HG03575 (cell line): Measurements from ENCODE around the gene FNIP1.
A peak's percentile ranks its signal among the peaks of the same experiment; 100 is the strongest.
"Not testable (repeated sequence)": the region's sequence is repeated elsewhere in the genome, so short reads cannot be mapped to it uniquely, and the experiment has no call there.

ENCODE experiments used
- ATAC-seq: cut with Tn5 transposase; IDR thresholded peaks from one replicate; pipeline ENCODE4 v1.9.1; 2021; ENCODE audit not compliant: unreplicated experiment, insufficient number of reproducible peaks, low FRiP score; ENCODE audit errors: extremely low read depth

Gene FNIP1

DNA sequence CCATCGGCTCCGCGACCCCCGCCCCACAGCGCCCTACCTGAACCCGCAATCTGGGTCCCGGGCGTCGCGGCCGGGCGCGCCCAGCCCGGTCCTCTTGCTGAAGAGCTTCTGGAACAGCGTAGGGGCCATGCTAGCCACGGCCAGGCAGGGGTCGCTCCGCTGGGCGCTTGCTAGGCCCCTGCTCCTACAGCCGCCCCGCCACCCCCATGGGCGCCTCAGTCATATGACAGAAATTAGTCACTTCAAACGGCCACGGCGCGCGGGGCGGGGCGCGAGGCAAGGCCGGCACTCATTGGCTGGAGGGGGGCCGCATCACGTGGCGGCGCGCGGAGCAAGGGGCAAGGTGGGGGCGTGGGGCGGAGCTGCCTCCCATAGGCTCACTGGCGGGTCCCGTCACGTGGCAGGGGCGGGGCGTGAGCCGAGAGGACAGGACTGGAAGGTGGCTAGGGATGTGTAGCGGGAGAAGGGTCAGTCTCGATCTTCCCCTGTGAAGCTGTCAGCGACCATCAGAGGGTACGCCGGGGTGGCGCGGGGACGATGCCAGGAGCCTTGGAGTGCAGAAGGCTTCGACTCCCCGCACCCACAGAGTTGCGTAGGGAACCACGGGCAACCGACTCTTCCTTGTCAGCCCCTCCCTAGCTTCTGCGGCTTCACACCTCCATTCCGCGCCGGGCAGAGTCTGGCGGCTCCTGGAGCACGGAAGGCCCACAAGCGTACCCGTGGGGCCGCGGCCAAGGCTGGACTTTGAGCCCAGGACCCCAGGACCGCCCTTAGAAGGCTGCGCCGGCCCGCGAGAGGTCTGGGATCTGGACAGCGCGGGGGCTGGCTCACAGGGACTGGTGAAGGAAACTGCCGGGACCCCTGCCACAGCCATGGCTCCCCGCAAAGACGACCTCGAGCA is at the start of gene FNIP1:
FNIP1 (minus strand) TSS at position 225 of the 901 bp plus-strand sequence; CDS start at position 129, 96 bp downstream.
- ATAC-seq: peak; percentile 63

DNA sequence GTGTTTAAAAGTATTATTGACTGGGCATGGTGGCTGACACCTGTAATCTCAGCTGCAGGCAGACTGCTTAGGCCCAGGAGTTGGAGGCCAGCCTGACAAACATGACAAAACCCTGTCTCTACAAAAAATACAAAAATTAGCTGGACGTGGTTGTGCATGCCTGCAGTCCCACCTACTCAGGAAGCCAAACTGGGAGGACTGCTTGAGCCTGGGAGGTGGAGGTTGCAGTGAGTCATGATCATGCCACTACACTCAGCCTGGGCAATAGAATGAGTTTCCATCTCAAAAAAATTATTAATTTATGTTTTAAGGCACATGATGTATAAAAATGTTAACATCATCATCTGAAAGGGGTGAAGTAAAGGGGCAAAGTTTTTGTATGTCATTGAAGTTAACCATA is 49.7 kb upstream of the FNIP1 start:
- no peak for ATAC-seq

DNA sequence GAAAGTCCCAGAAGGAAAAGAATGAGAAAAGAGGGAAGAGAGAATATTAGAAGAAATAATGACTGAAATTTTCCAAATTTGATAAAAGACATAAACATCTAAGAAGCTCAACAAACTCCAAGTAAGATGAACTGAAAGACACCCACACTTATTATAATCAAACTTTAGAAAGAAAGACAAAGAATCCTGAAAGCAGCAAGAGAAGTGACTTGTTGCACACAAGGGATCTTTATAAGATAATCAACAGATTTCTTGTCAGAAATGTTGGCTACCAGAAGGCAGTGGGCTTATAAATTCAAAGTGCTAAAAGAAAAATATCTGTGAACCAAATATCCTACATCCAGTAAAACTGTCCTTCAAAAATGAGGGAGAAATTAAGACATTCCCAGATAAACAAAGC is 49.0 kb upstream of the FNIP1 start:
- ATAC-seq: no peak

DNA sequence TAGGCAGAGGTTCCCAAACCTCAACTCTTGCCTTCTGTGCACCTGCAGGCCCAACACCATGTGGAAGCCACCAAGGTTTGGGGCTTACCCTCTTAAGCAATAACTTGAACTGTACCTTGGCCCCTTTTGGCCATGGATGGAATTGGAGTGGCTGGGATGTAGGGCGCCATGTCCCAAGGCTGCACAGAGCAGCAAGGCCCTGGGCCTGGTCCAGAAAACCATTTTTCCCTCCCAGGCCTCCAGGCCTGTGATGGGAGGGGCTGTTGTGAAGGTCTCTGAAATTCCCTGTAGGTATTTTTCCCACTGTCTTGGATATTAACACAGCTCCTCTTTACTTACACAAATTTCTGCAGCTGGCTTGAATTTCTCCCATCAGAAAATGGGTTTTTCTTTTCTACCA is 46.2 kb upstream of the FNIP1 start:
- not testable (repeated sequence) for ATAC-seq

DNA sequence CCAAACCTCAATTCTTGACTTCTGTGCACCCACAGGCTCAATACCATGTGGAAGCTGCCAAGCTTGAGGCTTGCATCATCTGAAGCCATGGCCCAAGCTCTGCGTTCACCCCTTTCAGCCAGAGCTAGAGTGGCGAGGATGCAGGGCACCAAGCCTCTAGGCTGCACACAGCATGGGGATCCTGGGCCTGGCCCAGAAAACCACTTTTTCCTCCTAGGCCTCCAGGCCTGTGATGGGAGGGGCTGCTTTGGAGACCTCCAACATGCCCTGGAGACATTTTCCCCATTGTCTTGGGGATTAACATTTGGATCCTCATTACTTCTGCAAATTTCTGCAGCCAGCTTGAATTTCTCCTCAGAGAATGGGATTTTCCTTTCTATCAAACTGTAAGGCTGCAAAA is 35.9 kb upstream of the FNIP1 start:
- ATAC-seq: not testable (repeated sequence)

DNA sequence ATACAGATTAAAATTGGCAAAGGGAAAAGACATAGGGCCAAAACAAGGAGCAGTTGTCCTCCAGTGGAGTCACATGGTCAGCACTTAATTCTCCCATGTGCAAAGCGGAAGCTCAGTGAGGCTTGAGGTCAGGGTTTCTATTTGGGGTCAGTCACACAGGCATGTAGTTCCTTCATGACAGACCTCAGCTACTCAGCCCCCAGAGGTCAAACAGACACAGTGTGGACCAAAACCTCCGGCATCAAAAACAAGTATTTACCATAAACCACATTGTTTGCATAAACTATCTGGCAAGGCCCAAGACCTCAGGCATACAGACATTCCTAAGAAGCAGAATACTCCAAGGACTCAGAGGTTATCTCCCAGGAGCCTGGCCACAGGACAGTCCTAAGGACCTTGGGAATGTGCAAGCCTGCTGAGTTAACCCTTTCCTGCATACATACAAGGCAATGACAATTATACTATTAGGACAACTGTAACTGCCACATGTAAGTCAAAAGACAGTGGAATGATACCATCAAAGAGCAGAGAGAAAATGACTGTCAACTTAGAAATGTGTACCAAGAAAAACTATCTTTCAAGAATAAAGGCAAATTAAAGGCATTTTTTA is 28.7 kb upstream of the FNIP1 start:
- no peak for ATAC-seq

DNA sequence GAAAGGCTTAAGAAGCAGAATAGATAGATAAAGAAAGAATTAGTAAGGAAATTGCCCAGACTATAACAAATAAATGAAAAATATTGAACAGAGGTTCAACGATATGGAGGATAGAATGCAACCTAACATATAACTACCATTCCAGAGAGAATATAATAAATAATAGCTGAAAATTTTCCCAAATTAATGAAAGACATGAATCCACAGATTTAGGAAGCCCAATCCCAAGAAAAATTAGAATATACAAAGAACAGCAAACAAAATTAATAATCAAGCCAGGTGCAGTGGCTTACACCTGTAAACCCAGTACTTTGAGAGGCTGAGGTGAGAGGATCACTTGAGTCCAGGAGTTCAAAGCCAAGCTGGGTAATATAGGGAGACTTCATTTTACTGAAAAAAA is 27.8 kb upstream of the FNIP1 start:
- no peak for ATAC-seq

DNA sequence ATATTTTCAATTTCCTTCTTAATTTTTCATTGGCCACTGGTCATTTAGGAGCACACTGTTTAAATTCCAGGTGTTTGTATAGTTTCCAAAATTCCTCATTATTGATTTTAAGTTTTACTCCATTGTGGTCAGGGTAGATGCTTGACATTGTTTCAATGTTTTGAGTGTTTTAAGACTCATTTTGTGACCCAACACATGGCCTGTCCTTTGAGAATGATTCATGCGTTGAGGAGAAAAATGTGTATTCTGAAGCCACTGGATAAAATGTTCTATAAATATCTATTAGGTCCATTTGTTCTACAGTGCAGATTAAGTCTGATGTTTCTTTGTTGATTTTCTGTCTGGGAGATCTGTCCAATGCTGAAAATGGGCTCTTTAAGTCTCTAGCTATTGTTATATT is 24.4 kb upstream of the FNIP1 start:
- ATAC-seq: no peak

DNA sequence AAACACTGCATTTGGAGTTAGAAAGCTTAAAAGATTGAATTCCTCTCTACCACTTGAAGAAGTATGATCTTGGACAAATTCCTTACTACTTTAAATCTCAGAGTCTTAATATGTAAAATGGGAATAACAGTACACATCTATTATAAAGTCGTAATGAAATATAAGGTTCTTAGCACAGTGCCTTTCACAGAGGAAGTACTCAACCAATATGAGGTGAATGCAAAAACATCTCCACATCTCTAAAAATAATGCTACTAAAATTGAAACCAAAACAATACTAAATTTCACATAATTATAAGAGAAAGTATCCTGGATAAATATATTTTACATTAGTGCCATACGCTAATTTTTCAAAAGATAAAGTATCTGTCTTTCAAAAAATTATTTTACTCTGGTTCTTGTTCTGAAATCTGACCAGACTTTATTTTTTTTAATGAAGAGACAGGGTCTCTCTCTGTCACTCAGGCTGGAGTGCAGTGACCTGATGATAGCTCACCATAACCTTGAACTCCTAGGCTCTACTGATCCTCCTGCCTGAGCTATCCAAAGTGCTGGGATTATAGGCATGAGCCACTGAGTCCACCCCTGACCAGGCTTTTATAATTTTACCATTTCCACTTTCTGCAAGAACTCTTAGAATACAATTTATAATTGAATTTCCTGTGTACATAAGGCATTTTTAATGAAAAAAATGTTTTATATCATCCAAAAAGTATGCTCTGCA is 21.3 kb upstream of the FNIP1 start:
- ATAC-seq: no peak

DNA sequence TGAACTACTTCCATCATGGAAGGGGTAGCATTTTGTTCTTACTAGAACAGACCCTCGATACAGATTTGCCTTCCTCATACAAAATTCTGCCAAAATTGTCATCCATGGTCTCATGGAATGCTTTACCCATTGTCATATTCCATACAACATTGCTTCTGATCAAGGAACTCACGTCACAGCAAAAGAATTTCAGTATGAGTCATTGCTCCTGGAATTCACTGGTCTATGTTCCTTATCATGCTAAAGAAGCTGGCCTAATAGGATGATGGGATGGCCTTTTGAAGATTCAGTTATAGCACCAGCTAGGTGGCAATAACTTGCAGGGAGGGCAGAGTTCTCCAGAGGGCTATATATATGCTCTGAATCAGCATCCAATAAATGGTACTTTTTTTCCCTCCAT is 18.2 kb upstream of the FNIP1 start:
- ATAC-seq: no peak

DNA sequence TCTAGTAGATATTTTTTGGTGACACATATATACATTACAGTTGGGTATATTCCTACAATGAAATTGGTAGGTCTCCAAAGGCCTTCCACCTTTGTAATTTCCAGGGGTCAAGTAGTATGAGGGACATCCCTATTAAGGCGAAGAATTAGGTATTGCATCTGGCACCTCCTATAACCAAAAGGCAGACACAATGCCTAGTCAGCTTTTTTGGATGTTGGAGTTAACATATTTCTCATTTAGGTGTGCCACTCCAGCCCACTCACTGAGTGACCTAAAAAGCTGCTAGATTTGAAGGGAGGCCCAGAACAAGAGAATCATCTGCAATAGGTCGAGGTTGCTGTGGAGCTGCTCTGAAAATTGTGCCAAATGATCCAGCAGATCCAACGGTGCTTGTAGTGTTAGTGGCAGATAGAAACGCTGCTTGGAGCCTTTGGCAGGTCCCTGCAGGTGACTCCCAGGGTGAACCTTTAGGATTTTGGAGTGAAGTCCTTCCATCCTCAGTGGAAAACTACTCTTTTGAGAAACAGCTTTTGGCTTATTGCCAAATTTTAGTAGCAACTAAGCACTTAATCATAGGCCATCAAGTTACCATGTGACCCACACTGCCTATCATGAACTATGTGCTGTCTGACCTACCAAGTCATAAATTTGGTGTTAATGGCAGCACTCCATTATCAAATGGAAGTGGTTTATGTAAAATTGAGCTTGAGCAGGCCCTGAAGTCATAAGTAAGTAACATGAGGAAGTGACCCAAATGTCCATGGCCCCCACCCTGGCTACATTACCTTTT is 15.7 kb upstream of the FNIP1 start:
- no peak for ATAC-seq

DNA sequence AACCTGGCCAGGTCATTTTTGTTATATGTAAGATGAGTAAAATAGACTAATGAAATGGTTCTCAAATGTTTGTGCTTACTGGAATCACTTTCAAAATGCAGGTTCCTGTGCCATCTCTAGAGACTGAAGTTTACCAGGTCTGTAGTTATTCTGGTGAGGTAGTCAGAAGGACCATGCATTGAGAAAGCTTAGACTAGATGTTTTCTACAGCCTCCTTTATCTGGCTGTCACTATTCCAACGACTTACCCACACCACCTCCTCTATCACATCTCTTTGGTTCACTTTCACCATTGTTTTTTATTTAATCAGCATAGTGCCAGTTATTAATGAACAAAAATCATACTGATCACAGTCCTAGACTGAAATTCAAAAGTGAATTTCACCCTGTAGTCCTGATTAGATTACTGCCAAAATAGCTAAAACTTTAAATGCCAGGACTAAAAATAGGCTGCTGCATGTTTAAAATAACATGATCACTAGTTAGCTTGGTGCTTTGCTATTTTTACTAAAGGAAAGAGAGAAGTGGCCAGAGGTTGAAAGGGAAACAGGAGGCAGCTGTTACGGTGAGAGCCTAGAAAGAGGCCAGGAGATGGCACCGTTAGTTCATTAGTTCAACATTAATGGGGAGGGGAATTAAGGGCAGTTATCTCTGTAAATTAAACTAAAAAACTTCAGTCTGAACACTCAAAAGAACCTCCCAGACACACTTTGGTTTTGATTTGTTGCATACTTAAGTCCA is 13.9 kb upstream of the FNIP1 start:
- ATAC-seq: no peak

DNA sequence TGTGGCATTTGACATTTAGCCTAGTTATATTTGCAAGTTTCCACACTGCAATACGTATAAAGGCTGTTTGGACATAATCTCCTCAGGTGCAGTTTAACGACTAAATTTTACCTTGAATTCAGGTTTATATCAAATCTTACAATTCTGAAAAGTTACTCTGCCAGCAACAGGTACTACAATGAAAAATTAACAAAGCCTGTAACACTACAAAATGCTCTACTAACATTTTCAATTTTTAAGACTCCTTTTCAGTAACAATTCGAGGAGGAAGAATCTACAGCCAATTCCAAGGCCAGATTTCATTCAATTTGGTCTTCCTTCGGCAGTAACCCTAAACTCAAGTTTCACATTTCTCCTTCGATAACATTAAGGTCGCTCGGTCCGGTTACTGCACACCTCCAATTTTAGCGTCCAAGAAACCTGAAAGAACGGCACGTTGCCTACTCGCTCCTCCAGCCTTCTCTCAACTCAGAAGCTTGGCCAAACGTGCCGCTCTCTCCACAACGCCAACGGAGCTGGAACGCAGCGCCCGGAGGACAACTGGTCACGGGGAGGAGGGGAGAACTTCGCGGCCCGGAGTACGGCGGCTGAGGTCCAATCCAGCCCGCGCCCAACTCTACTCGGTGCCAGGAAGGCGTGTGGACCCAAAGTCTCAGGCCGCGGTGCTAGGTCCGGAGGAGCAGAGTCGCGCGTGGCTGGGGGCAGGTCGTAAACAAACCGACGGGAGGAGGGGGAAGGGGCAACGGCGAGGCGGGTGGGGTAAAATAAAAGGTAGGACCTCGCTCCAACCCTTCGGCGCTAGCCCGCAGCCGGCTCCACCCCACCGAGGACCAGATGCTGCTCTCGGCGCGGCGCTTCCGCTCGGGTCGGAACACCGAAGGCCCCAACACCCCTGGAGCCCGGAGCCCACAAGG is 681 bp downstream of the FNIP1 start:
- peak; percentile 0 for ATAC-seq

DNA sequence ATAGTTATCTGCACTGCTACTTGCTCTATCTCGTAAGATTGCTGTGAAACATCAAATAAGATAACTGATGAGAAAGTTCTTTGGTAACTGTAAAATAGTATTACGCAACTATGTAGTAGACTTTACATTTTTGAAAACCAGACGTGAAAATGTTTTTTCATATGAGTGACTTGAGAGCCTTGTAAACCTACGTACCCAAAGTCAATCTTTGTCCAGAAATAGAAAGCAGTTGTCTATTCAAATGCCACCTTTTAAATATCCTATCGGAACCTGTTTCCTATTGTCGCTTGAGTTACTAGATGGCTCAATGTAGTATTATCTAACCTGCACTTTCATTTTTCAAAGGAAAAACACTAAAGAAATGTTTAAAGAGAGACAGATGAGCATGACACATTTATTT is 1.6 kb downstream of the FNIP1 start:
- ATAC-seq: no peak

DNA sequence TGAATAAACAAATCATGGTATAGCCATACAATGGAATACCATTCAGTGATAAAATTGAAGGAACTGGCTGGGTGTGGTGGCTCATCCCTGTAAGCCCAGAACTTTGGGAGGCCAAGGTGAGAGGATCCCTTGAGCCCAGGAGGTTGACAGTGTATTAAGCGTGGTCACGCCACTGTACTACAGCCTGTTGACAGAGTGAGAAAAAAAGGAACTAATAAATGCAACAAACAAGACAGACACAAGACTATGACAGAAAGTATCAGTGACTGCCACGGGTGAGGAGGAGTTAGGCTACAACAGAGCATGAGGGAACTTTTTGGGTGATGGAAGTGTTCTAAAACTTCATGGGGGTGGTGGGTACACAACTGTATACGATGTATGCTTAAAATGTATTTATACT is 2.2 kb downstream of the FNIP1 start:
- no peak for ATAC-seq

DNA sequence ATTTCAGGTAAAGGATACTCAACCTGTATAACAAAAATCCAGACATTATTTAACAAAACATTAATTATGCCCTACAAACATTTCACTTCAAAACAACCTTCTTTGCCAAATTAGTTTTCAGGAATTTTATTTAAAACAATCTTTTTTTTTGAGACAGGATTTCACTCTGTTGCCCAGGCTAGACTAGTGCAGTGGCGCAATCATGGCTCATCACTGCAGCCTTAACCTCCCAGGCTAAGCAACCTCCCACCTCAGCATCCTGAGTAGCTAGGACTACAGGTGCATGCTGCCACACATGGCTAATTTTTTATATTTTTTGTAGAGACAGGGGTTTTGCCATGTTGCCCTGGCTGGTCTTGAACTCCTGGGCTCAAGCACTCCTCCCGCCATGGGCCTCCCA is 3.9 kb downstream of the FNIP1 start:
- no peak for ATAC-seq

DNA sequence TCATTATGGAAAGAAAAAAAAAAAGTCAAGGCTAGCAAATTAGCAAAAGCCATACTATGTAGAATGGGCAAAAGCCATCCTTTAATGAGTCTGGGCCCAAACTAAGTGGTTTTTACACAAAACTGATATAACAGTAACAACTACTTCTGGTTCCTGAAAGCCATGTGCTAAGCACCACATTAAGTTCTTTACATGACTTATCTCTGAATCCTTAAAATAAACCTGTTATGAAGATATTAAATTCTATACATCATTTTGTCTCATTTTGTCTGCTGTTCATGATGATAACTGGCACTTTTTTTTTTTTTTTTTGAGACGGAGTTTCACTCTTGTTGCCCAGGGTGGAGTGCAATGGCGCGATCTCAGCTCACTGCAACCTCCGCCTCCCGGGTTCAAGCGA is 5.0 kb downstream of the FNIP1 start:
- no peak for ATAC-seq

DNA sequence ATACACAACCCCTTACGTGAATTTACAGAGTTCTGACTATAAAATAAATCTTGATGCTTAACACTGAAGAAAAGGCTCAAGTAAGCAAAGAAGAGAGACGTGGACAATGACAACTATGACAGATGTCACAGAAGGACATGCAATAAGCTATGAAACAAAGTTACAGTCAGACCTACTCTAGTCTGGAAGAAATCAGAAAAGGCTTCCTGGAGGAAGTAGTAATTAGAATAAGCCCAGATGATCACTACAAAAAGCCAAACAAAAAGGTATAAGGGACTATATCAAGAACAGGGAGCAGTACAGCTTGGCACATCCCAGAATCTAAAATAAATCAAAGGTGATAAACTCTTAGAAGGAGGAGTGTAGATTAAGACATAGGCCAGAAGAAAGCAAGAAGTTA is 6.3 kb downstream of the FNIP1 start:
- ATAC-seq: no peak
